ENCODE data around the gene NEURL1B.

Gene NEURL1B

GRCh38 chr5:172731680-172732074, 90.6 kb downstream of the NEURL1B start:
- Histone ChIP-seq H3K4me3 (ENCODE audit: insufficient read length, low read depth) (no peak overlapping the region), H3K27me3 (ENCODE audit: insufficient read depth, insufficient read length) (peaks cover 5% of the 10 kb centered on the region)
- no peak for DNase-seq (ENCODE audit: low read depth, low spot score)

DNA sequence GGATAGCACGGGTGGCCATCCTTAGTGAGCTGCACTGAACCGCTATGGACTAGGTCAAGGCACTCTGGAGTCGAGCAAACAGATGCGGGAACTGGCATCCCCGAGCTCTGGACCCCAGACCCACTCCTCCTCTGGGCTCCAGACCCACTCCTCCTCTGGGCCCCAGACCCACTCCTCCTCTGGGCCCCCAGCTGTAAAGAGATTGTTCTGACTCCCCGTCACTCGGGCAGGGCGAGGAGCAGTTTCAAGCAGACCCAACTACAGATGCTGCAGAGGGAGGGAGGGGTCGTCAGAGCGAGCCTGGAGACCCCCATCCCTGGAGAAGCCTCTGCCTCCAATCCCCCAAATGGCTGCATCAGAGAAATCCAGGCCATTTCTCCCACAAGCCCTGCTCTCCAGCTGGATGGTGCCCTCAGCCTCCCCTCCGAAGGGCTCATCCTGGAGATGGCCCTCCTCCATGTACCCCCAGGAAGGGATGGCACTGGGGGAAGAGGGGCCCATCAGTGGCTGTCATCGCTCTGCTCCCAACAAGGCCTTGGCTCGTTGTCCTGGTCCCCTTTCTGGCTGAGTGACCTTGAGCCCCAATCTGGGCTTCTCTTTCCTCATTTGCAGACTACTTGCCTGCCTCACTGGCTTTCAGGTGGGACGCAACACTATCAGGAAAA, 91.3 kb downstream of the NEURL1B start:
- DNase-seq (ENCODE audit: low read depth, low spot score): no peak
- Histone ChIP-seq H3K27me3 (ENCODE audit: insufficient read depth, insufficient read length) (peaks cover 5% of the 10 kb centered on the region), H3K9me3 (ENCODE audit: insufficient read depth, low read length) (no peaks in the 10 kb centered on the region), H3K4me3 (ENCODE audit: insufficient read length, low read depth) (no peak overlapping the region), H3K4me1 (ENCODE audit: insufficient read depth, insufficient read length) (peaks cover 4% of the 10 kb centered on the region), H3K9ac (ENCODE audit: insufficient read length, low read depth) (no peak overlapping the region), H3K36me3 (ENCODE audit: insufficient read depth, insufficient read length, low read length) (no peaks in the 10 kb centered on the region)
- TF ChIP-seq SUZ12 (IDR thresholded peaks at IDR 0.05; ENCODE audit: extremely low read depth, insufficient read depth, insufficient read length) (no peak), YY1 (IDR thresholded peaks at IDR 0.05; ENCODE audit: insufficient read depth, insufficient read length) (no peak), ZNF274 (IDR thresholded peaks at IDR 0.05; ENCODE audit: low read depth, low read length) (no peak)

More at GRCh38 chr5:172731680-172732074, 90.6 kb downstream of the NEURL1B start:
- no peaks in the 10 kb centered on the region for H3K9me3 ChIP-seq (ENCODE audit: insufficient read depth, low read length)
- H3K4me1 ChIP-seq (ENCODE audit: insufficient read depth, insufficient read length): peaks cover 4% of the 10 kb centered on the region
- no peaks in the 10 kb centered on the region for H3K36me3 ChIP-seq (ENCODE audit: insufficient read depth, insufficient read length, low read length)
- no peak overlapping the region for H3K9ac ChIP-seq (ENCODE audit: insufficient read length, low read depth)
- TF ChIP-seq YY1 (IDR thresholded peaks at IDR 0.05; ENCODE audit: insufficient read depth, insufficient read length): no peak
- TF ChIP-seq ZNF274 (IDR thresholded peaks at IDR 0.05; ENCODE audit: low read depth, low read length): no peak
- TF ChIP-seq SUZ12 (IDR thresholded peaks at IDR 0.05; ENCODE audit: extremely low read depth, insufficient read depth, insufficient read length): no peak

- Histone ChIP-seq H3K9ac (ENCODE audit: insufficient read length, low read depth) (no peak overlapping the region), H3K27me3 (ENCODE audit: insufficient read depth, insufficient read length) (peaks cover 5% of the 10 kb centered on the region), H3K36me3 (ENCODE audit: insufficient read depth, insufficient read length, low read length) (no peaks in the 10 kb centered on the region), H3K4me1 (ENCODE audit: insufficient read depth, insufficient read length) (peaks cover 4% of the 10 kb centered on the region), H3K4me3 (ENCODE audit: insufficient read length, low read depth) (no peak overlapping the region), H3K9me3 (ENCODE audit: insufficient read depth, low read length) (no peaks in the 10 kb centered on the region)
- DNase-seq (ENCODE audit: low read depth, low spot score): no peak
- TF ChIP-seq ZNF274 (IDR thresholded peaks at IDR 0.05; ENCODE audit: low read depth, low read length) (no peak), YY1 (IDR thresholded peaks at IDR 0.05; ENCODE audit: insufficient read depth, insufficient read length) (no peak), SUZ12 (IDR thresholded peaks at IDR 0.05; ENCODE audit: extremely low read depth, insufficient read depth, insufficient read length) (no peak)
Observed at GRCh38 chr5:172733131-172733973, 92.3 kb downstream of the NEURL1B start.

GRCh38 chr5:172733974-172734346, 92.9 kb downstream of the NEURL1B start:
- DNase-seq (ENCODE audit: low read depth, low spot score): no peak
- H3K9me3 ChIP-seq (ENCODE audit: insufficient read depth, low read length): no peaks in the 10 kb centered on the region
- no peaks in the 10 kb centered on the region for H3K36me3 ChIP-seq (ENCODE audit: insufficient read depth, insufficient read length, low read length)
- no peak overlapping the region for H3K9ac ChIP-seq (ENCODE audit: insufficient read length, low read depth)
- peaks cover 4% of the 10 kb centered on the region for H3K4me1 ChIP-seq (ENCODE audit: insufficient read depth, insufficient read length)
- no peak for TF ChIP-seq ZNF274 (IDR thresholded peaks at IDR 0.05; ENCODE audit: low read depth, low read length)
- no peak for TF ChIP-seq YY1 (IDR thresholded peaks at IDR 0.05; ENCODE audit: insufficient read depth, insufficient read length)
- TF ChIP-seq SUZ12 (IDR thresholded peaks at IDR 0.05; ENCODE audit: extremely low read depth, insufficient read depth, insufficient read length): no peak
- peaks cover 2% of the 10 kb centered on the region for H3K27me3 ChIP-seq (ENCODE audit: insufficient read depth, insufficient read length)
- H3K4me3 ChIP-seq (ENCODE audit: insufficient read length, low read depth): no peak overlapping the region

- no peak for TF ChIP-seq YY1 (IDR thresholded peaks at IDR 0.05; ENCODE audit: insufficient read depth, insufficient read length)
- no peaks in the 10 kb centered on the region for H3K9me3 ChIP-seq (ENCODE audit: insufficient read depth, low read length)
- H3K36me3 ChIP-seq (ENCODE audit: insufficient read depth, insufficient read length, low read length): no peaks in the 10 kb centered on the region
- DNase-seq (ENCODE audit: low read depth, low spot score): no peak
- peaks cover 4% of the 10 kb centered on the region for H3K4me1 ChIP-seq (ENCODE audit: insufficient read depth, insufficient read length)
- H3K4me3 ChIP-seq (ENCODE audit: insufficient read length, low read depth): no peak overlapping the region
- H3K27me3 ChIP-seq (ENCODE audit: insufficient read depth, insufficient read length): no peaks in the 10 kb centered on the region
- no peak overlapping the region for H3K9ac ChIP-seq (ENCODE audit: insufficient read length, low read depth)
Observed at GRCh38 chr5:172735141-172735831, 94.2 kb downstream of the NEURL1B start.

DNA sequence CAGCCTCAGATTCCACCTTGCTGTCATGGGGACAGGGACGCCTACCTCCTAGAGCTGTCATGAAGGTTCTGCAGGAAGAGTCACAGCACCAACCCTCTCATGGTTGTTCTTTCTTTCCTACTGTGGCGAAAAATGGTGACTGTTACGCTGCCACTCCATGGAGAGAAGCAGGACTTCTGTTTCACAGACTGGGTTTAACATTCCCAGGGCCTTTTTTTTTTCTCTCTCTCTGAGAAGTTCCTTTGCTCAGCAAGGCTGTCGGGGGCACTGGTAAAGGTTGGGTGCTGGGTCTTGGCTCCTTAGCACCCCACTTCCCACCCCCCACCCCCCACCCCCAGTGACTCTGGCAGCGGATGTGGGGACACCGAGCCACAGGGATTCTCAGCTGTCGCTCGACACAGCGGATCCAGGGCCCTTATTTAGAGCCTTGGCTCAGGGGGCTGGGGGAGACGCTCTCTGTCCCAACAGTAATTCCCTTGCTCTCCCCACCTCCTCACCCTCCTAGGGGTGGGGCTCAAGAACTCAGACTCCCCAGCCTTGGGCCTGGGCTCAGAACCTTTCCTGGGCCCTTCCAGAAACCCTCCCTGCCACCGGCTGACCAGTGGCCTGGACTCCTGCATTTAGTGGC, 95.6 kb downstream of the NEURL1B start:
- Histone ChIP-seq H3K9me3 (ENCODE audit: insufficient read depth, low read length) (no peaks in the 10 kb centered on the region), H3K27me3 (ENCODE audit: insufficient read depth, insufficient read length) (no peaks in the 10 kb centered on the region), H3K4me3 (ENCODE audit: insufficient read length, low read depth) (no peak overlapping the region), H3K9ac (ENCODE audit: insufficient read length, low read depth) (no peak overlapping the region), H3K4me1 (ENCODE audit: insufficient read depth, insufficient read length) (peaks cover 4% of the 10 kb centered on the region), H3K36me3 (ENCODE audit: insufficient read depth, insufficient read length, low read length) (no peaks in the 10 kb centered on the region)
- TF ChIP-seq ZNF274 (IDR thresholded peaks at IDR 0.05; ENCODE audit: low read depth, low read length) (no peak), SUZ12 (IDR thresholded peaks at IDR 0.05; ENCODE audit: extremely low read depth, insufficient read depth, insufficient read length) (no peak), YY1 (IDR thresholded peaks at IDR 0.05; ENCODE audit: insufficient read depth, insufficient read length) (no peak)
- DNase-seq (ENCODE audit: low read depth, low spot score): no peak
